Measurements from ENCODE around the gene MTTP.

The MTTP gene

GRCh38 chr4:99628040-99628439, 53.4 kb downstream of the MTTP start:
- TF ChIP-seq CTCF (conservative IDR thresholded peaks at IDR 0.05) (no peak), ZFX (IDR thresholded peaks at IDR 0.05) (no peak)
- no peak overlapping the region for H3K27ac ChIP-seq

DNA sequence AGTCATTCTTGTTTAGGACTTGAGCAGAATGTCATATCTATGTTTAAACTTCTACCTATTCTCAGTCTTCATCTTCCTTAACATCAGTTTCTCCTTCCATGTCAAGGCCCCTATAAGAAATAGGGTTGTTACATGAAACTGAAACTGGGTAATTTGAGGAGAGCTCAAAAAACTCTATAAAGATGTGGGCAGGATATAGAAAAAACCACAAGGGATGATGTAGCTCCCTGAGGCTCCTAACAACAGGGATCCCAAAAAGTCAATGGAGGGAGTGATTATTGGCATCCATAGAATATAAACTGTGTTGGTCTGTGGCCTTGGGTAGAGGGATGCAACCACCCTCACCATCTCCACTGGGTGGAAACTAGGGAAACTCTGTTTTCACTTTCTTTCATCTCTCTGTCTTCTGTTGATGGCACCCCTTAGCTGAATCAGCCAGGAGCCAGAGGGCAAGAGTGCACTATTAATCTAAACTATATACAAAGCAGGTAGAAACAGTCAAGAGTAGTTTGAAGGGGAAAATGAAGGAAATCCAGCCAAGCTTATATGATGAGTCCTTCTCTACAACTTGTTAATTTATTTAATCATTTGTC, 55.4 kb downstream of the MTTP start:
- TF ChIP-seq CTCF (conservative IDR thresholded peaks at IDR 0.05) = no peak
- no peak overlapping the region for H3K27ac ChIP-seq

- TF ChIP-seq ZFX (IDR thresholded peaks at IDR 0.05) (no peak), CTCF (conservative IDR thresholded peaks at IDR 0.05) (no peak)
- no peak overlapping the region for H3K27ac ChIP-seq
Observed at GRCh38 chr4:99630857-99631360, 56.3 kb downstream of the MTTP start.

DNA sequence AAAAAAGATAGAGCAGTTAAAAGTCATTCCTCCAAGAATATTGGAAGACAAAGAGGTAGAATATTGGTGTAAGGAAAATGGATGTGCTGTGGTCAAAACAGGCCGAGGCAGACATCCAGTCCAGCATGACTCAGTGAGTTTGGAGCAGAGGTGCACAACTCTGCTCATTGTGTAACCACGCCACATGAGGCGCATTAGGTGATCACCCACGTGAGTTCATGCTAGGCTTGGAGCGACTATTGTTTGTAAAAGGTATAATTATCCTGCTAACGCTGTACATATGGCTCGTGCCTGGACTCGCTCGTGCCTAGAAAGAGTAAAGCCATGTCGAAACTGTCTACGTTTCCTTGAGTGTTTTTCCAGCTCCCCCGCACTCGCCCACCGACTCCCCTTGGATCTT, 59.1 kb downstream of the MTTP start:
- TF ChIP-seq ZFX (IDR thresholded peaks at IDR 0.05) (no peak), CTCF (conservative IDR thresholded peaks at IDR 0.05) (no peak)
- no peak overlapping the region for H3K27ac ChIP-seq

- no peak overlapping the region for H3K27ac ChIP-seq
- TF ChIP-seq CTCF (conservative IDR thresholded peaks at IDR 0.05) (no peak), ZFX (IDR thresholded peaks at IDR 0.05) (no peak)
Observed at GRCh38 chr4:99634742-99635360, 60.2 kb downstream of the MTTP start.

- H3K27ac ChIP-seq = no peak overlapping the region
- TF ChIP-seq ZFX (IDR thresholded peaks at IDR 0.05) (no peak), CTCF (conservative IDR thresholded peaks at IDR 0.05) (no peak)
Observed at GRCh38 chr4:99635601-99636000, 61.0 kb downstream of the MTTP start.

- H3K27ac ChIP-seq = no peak overlapping the region
- no peak for TF ChIP-seq ZFX (IDR thresholded peaks at IDR 0.05)
- TF ChIP-seq CTCF (conservative IDR thresholded peaks at IDR 0.05) = no peak
Observed at GRCh38 chr4:99636422-99636821, 61.8 kb downstream of the MTTP start.
